Amygdala (tissue), 56 donors: ENCODE measurements around the gene RABL2B.

Experiments used
- DNase-seq, 56 donors: peaks; one replicate each; lab custom pipeline; 2025; lab: John Stamatoyannopoulos, UW

The RABL2B gene

GRCh38 chr22:50724616-50725015 is 58.8 kb downstream of the RABL2B start:
- DNase-seq, result no peak

- DNase-seq, result no peak
Measured at GRCh38 chr22:50723991-50724390, 59.4 kb downstream of the RABL2B start.

- no peak for DNase-seq
Measured at GRCh38 chr22:50722716-50723428, 60.6 kb downstream of the RABL2B start.

- DNase-seq, result no peak
Measured at GRCh38 chr22:50722048-50722701, 61.3 kb downstream of the RABL2B start.

GRCh38 chr22:50721257-50721844 is 62.1 kb downstream of the RABL2B start:
- DNase-seq, result no peak

- no peak for DNase-seq
Measured at GRCh38 chr22:50720301-50721256, 62.9 kb downstream of the RABL2B start.

- DNase-seq, result no peak
Measured at GRCh38 chr22:50719814-50720300, 63.6 kb downstream of the RABL2B start.

GRCh38 chr22:50718352-50718709 is 65.1 kb downstream of the RABL2B start:
- DNase-seq, result no peak

- peak in 6 of 56 donors; percentile 24 to 42 (median 32) for DNase-seq
Measured at GRCh38 chr22:50717709-50718351, 65.6 kb downstream of the RABL2B start.
